PFSK-1 (cell line): ENCODE data around the gene TRUB2.

Experiments used
- POLR2AphosphoS5 ChIP-seq: IDR thresholded peaks from 2 replicates; pipeline ENCODE4 v1.6.1; 2012; ENCODE audit warnings: low read depth, mild to moderate bottlenecking, control low read depth, low read length, moderate library complexity
- REST ChIP-seq, 2 experiments: IDR thresholded peaks; 2 replicates each; pipeline versions ENCODE4 v1.6.1 to v1.8.0; 2011 to 2012; ENCODE audit warnings: low read depth in 2 of 2, low read length in 2 of 2, control low read depth in 1 of 2, inconsistent platforms in 1 of 2, mild to moderate bottlenecking in 1 of 2, moderate library complexity in 1 of 2; ENCODE audit not compliant: insufficient read depth in 1 of 2
- SIN3A ChIP-seq: IDR thresholded peaks from 2 replicates; pipeline ENCODE4 v1.6.1; 2012; ENCODE audit warnings: mild to moderate bottlenecking, low read length, moderate library complexity, borderline replicate concordance; ENCODE audit not compliant: insufficient read depth
- TAF1 ChIP-seq: IDR thresholded peaks from 2 replicates; pipeline ENCODE4 v1.6.1; 2012; ENCODE audit warnings: low read length, control low read depth, borderline replicate concordance; ENCODE audit not compliant: insufficient read depth

GRCh38 chr9:128304136-128304970 lies 17.9 kb downstream of the TRUB2 start:
- TF ChIP-seq REST (IDR thresholded peaks at IDR 0.05; ENCODE audit: insufficient read depth in 1 of 2, low read depth in 2 of 2, low read length in 2 of 2) (no peak), SIN3A (no peak), POLR2AphosphoS5 (no peak), TAF1 (no peak)
